Stimulated activated CD4-positive, alpha-beta T cell treated with anti-CD3 and anti-CD28 coated beads, Interleukin-12 subunit alpha, Interleukin-12 subunit beta, amount 100 ng/mL, for 4 hours (primary cell): ENCODE results near the gene ADRA2A.
A peak's percentile ranks its signal among the peaks of the same experiment; 100 is the strongest.

Experiments used
- DNase-seq: peaks from one replicate; pipeline ENCODE4 v3.0.0-alpha.2; 2020

ADRA2A gene

GRCh38 chr10:111076682-111077478, at the start of gene ADRA2A:
TSS of gene ADRA2A (plus strand) at chr10:111077029. CDS start at chr10:111077997, 968 bp downstream.
- DNase-seq = no peak

DNA sequence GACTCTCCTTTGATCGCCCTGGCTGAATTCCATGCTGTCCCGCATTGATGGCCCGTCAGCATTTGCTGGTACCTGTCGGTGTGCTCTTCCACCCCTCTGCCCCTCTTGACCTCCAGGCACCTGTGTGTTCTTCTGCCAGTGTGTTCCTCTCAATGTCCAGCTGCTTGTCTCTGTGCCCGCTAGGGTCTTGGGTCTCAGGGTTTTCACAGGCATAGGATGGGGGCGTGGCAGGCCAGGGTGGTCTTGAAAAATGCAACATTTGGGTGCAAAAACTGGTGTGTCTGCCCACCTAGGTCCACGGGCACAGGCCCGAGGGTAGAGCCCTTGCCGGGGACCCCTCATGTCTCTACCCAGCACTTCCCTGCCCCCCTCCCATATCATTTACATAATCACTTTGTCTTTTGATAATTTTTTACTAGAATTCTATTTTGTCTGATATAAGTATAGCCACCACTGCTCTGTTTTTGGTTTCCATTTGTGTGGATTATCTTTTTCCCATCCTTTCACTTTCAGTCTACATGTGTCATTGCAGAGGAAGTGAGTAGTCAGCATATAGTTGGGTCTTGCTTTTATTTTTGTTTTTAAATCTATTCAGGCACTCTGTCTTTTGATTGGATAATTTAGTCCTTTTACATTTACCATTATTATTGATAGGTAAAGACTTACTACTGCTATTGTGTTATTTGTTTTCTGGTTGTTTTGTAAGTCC, 46.6 kb upstream of the ADRA2A start:
- no peak for DNase-seq

- no peak for DNase-seq
Observed at GRCh38 chr10:111034598-111035310, 42.1 kb upstream of the ADRA2A start.

- DNase-seq = no peak
Observed at GRCh38 chr10:111035542-111035941, 41.3 kb upstream of the ADRA2A start.

- no peak for DNase-seq
Observed at GRCh38 chr10:111037858-111038257, 39.0 kb upstream of the ADRA2A start.

DNA sequence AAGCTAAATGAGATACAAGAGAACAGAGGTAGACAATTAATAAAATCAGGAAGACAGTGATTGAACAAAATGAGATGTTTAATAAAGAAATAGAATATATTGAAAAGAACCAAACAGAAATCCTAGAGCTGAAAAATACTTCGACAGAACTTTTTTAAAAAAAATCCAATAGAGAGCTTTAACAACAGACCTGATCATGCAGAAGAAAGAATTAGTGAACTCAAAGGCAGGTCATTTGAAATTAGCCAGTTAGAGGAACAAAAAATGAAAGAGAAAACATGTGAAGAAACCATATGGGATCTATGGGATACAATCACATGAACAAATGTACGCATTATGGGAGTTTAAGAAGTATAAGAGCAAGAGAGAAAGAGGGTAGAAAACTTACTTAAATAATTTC, 37.3 kb upstream of the ADRA2A start:
- no peak for DNase-seq

DNA sequence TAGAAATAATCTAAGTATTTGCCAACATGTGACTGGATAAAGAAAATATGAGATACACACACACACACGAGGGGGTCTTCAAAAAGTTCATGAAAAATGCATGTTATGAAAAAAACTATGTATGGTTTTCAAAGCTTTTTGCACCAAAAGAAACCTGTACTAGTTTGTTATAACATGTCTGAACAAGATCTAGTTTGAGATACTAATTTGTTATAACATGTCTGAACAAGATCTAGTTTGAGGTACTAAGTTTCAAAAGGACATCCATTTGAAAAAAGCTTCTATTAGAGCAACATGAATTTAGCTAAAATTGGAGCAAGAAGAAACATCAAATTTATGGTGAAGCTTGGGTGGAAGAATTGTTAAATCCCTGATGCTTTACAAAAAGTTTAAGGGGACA, 19.8 kb upstream of the ADRA2A start:
- DNase-seq = no peak

DNA sequence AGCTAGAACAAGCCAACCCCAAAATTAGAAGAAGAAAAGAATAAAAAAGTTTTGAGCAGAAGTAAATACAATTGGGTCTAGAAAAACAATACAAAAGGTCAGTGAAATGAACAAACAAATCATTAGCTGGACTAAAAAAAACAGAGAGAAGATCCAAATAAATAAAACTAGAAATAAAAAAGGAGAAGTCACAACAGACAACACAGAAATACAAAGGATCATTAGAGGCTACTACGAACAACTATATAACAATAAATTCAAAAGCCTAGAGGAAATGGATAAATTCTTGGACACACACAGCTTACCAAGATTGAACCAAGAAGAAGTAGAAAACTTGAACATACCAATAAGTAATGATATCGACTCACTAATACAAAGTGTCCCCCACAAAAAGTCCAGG, 13.4 kb upstream of the ADRA2A start:
- DNase-seq = no peak

DNA sequence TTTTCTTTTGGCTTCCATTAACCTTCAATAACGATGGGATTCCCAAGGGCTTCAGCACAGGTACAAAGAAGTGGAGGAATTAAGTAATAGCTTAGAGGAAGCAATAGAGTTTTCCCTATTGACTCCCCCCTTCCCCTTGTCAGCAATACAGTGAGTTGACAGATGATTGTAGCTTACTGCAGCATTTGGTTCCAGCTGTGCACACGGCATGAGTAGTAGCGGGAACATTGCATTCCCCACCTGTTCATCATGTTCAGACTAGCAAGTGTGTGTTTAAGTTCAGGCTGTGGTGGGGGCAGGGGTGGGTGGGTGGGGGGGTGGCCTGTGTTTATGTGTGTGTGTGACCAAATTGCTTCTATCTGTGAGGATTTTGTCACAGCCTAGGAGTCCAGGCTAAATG, 4.6 kb upstream of the ADRA2A start:
- DNase-seq = no peak

- no peak for DNase-seq
Observed at GRCh38 chr10:111075577-111076185, 1.1 kb upstream of the ADRA2A start.

GRCh38 chr10:111076191-111076681, 593 bp upstream of the ADRA2A start:
- peak; percentile 51 for DNase-seq

DNA sequence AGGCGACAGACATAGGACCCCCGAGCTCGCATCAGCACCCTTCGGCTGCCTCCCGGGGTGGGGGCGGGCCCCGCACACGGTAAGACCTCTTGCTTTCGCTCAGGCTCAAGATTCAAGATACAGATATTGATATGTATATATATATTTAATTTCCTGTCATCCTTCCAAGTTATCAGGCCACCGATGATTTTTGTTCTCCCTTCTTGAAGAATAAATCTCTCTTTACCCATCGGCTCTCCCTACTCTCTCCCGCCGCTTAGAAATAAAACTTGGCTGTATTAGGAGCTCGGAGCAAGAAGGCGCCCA, 603 bp downstream of the ADRA2A start:
- no peak for DNase-seq

- no peak for DNase-seq
Observed at GRCh38 chr10:111077785-111078504, 1.1 kb downstream of the ADRA2A start.

- DNase-seq = no peak
Observed at GRCh38 chr10:111078505-111079185, 1.8 kb downstream of the ADRA2A start.

- DNase-seq = no peak
Observed at GRCh38 chr10:111079241-111079760, 2.5 kb downstream of the ADRA2A start.

- no peak for DNase-seq
Observed at GRCh38 chr10:111079781-111080180, 3.0 kb downstream of the ADRA2A start.

DNA sequence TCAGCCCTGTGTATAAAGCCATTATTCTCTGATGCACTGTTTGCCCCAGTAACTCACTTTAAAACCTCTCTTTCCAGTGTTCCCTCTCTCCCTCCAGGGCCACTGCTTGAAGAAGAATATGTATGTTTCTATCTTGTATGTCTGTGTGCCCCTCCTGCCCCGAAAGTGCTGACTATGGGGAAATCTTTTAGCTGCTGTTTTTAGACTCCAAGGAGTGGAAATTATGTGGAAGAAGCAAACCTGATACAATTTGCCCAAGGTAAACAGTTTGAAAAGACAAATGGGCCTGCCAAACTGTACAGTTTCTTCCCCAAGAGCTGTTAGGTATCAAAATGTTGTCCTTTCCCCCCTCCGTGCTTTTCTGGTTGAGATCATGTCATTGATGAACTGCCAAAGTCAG, 3.4 kb downstream of the ADRA2A start:
- no peak for DNase-seq

DNA sequence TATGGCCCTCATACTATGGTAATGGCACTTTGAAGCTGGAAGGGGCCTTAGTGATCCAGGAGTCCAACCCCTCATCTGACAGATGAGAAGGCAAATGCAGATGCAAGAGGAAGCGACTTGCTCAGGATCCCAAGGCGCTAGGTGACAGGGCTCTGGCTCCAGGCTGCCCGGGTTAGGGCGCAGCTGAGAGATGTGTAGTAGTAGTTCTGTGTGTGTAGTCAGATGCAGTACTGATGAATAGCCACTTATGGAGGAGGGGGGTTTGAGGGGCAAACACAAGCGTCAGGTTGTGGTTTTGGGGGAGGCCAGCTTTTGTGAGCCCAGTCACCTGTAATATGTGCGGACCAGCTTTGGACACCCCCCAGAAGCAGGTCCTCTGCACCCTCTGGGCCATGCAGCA, 4.8 kb downstream of the ADRA2A start:
- no peak for DNase-seq

DNA sequence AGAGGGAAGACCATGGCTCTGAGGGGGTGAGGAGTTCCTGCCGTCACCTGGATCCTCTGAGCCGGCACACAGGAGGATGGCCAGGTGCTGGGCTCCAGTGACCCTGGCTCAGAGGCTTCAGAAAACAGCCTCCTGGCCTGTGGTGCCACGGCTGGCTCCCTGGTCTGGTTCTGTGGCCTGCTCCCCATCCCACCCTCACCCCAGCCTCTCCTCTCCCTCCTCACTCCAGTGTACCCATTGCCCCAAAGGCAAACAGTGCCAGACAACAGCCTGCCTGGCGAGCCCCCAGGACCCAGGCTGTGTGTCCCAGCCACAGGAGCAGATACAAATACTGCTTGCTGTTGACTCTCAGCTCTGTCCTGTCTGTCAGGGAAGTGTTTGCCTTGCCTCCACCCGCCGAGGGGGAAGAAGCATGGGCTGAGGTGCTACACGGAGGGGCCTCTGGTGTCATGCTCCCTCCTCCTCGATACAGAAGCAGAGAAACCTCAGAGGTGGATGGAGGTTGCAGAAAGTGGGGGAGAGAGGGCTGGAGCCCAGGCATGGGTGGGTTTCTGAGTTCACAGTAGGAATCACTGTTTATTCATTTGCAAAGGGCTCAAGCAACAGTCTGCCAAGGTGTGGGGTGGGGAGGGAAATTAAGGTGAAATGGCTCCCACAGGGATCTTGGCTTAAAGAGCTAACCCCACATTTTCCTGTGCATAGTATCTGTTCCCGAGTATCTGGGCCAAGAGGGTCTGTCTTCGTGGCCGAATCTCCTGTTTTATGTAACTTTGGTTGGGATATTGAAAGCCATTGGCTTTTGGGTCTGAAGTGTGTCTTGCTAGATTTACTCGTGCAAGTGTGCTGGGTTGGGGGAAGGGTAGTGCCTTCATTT, 5.5 kb downstream of the ADRA2A start:
- no peak for DNase-seq

DNA sequence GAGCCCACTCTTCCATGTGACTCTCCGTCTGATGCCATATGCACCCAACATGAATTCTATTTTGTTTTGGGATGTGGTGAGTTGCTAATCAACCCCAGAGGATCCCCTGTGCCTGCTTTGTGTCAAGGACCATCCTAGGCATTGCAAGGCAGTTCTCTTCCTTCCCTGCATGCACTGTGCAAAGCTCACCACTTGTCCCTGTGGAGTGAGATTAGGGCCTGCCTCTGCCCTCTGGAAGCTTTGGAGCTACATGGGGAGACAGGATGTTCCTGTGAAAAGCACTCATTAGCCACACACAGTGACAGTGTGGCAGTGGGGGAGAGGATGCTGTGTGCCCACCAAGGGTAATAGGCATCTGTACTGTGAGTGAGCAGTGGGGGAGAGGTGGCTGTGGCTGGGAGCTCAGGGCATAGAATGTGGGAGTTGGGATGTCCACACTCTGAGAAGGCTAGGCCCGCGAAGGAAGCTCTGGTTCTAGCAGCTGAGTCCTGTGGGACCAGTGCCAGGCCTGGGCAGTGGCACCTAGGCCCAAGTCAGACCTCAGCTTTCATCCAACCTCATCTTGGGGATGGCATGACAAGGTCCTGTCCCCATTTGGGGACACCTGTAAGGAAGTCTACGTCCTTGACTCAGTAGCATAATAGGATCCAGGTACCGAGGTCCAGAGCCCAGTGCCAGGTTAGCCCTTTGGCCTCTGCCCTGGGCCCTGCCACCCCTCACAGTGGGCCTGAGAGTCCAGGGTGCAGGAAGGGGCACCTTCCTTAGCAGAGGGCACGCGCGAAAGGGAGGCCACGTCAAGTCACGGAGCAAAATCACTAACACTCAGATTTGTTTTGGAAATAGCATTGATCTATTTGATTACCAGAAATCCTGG, 6.6 kb downstream of the ADRA2A start:
- no peak for DNase-seq
